PFSK-1 (cell line): ENCODE data around the gene MISP.

Experiments used
- POLR2AphosphoS5 ChIP-seq: IDR thresholded peaks from 2 replicates; pipeline ENCODE4 v1.6.1; 2012; ENCODE audit warnings: low read depth, mild to moderate bottlenecking, control low read depth, low read length, moderate library complexity
- TAF1 ChIP-seq: IDR thresholded peaks from 2 replicates; pipeline ENCODE4 v1.6.1; 2012; ENCODE audit warnings: low read length, control low read depth, borderline replicate concordance; ENCODE audit not compliant: insufficient read depth

- no peak for TF ChIP-seq TAF1
- TF ChIP-seq POLR2AphosphoS5: no peak
These were observed 2.0 kb downstream of the MISP start for GRCh38 chr19:752652-753517.
